Measurements from ENCODE around the gene CBR1. TPM values are rescaled to one million over a fixed set of nuclear protein-coding genes. Genes with fewer than 3 reads are reported as not detected.

CBR1 gene
- total RNA-seq, 2 experiments from 2014 or later, result 5.2 to 6.8 TPM

DNA sequence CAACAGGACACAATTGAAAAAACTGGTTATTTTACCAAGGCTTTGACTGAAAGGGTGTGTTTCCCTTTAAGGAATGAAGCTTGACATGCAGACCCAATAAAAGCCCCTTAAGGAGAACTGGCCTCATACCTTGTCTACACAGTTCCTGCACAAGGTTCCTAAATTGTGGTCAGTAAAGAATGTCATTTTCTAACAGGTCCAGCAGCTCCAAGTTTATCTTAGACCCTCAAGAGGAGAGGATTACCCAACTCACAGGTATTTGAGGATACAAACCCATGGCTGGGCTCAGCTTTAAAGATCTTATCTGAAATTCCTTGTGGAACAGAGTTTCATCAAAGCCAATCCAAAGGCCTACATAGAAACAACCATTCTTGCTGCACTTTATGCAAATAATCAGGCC lies 33.6 kb downstream of the CBR1 start:
- no peak overlapping the region for H3K27ac Mint-ChIP-seq
- no peaks in the 10 kb centered on the region for H3K36me3 Mint-ChIP-seq (ENCODE audit: low read depth)
- intact Hi-C loops (cut with DNase I, micrococcal nuclease), result no loop called here
- no peaks in the 10 kb centered on the region for H3K9me3 Mint-ChIP-seq
- ATAC-seq (ENCODE audit: poor library complexity) (no peak), DNase-seq (no peak)
- Histone ChIP-seq H3K36me3 (ENCODE audit: insufficient read depth, low read length) (no peaks in the 10 kb centered on the region), H3K4me3 (ENCODE audit: low read length) (no peak overlapping the region), H3K27ac (ENCODE audit: low read depth in 1 of 2, low read length in 2 of 2) (no peak overlapping the region), H3K4me1 (ENCODE audit: insufficient read depth, low read length) (peaks cover 8% of the 10 kb centered on the region), H3K9me3 (ENCODE audit: control insufficient read depth in 1 of 2, insufficient read depth in 1 of 2, low read length in 2 of 2) (no peaks in the 10 kb centered on the region), H3K27me3 (ENCODE audit: control insufficient read depth in 1 of 2, insufficient read depth in 2 of 2, low read length in 2 of 2) (peaks cover 13 to 18% of the 10 kb centered on the region in 2 experiments)
- ChIA-PET CTCF (interaction anchor here (1.5 kb wide), 1 partner anchor 16 kb away, joined by 6 read pairs; no protein-coding TSS in a partner anchor), POLR2A (no interaction called here)
- peaks cover 70% of the 10 kb centered on the region for H3K27me3 Mint-ChIP-seq
- peaks cover 11% of the 10 kb centered on the region for H3K4me1 Mint-ChIP-seq (ENCODE audit: low read depth)
- TF ChIP-seq, protein P1, sequence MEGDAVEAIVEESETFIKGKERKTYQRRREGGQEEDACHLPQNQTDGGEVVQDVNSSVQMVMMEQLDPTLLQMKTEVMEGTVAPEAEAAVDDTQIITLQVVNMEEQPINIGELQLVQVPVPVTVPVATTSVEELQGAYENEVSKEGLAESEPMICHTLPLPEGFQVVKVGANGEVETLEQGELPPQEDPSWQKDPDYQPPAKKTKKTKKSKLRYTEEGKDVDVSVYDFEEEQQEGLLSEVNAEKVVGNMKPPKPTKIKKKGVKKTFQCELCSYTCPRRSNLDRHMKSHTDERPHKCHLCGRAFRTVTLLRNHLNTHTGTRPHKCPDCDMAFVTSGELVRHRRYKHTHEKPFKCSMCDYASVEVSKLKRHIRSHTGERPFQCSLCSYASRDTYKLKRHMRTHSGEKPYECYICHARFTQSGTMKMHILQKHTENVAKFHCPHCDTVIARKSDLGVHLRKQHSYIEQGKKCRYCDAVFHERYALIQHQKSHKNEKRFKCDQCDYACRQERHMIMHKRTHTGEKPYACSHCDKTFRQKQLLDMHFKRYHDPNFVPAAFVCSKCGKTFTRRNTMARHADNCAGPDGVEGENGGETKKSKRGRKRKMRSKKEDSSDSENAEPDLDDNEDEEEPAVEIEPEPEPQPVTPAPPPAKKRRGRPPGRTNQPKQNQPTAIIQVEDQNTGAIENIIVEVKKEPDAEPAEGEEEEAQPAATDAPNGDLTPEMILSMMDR (IDR thresholded peaks at IDR 0.05), result no peak
- no peak overlapping the region for H3K4me3 Mint-ChIP-seq

DNA sequence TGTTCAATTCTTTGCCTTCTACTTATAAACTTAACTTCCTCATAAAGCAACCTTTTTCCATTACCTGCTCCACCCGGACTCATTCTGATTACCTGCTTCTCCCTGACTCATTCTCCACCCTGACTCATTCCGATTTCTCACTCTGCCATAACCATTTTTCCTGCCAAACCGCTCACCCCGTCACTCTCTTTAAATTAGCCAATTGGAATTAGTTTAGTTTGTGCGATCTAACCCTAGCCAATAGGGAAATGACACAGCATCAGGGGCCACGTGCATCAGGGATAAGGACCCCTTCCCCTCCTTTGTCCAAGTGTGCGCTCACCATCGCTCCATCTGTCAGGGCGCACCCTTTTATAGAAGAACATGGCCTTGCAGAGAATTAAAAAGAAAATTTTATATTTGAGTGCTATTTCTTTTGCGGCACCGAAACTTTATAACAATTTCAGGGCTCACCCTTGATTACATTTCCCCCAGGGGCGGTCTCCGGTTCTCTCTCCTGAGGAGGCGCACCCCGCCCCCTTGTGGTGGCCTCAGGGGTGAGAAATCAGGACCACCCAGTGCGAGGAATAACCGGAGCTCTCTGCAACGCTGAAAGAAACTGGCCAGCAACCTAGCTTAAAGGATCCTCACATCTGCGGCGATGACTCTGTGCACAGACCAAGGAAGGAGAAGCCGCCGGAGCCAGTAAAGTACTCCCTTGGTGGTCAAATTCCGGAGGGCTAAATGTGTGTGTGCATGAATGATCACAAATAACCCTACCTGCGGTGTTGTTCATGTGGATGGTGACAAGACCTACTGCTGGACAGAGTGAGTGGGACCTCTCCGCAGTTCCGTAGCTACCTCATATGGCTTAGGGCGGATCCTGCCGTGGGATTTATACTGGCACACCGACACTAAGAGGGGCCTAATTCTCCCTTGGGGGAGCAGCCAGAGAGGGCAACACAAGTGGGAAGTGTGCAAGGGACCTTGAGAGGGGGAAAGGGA lies 34.8 kb downstream of the CBR1 start:
- peaks cover 8% of the 10 kb centered on the region for H3K4me1 ChIP-seq (ENCODE audit: insufficient read depth, low read length)
- H3K9me3 ChIP-seq (ENCODE audit: control insufficient read depth in 1 of 2, insufficient read depth in 1 of 2, low read length in 2 of 2), result no peaks in the 10 kb centered on the region
- Mint-ChIP-seq H3K9me3 (no peaks in the 10 kb centered on the region), H3K36me3 (ENCODE audit: low read depth) (no peaks in the 10 kb centered on the region), H3K27me3 (peaks cover 70% of the 10 kb centered on the region), H3K27ac (no peak overlapping the region), H3K4me1 (ENCODE audit: low read depth) (peaks cover 11% of the 10 kb centered on the region), H3K4me3 (no peak overlapping the region)
- no peak overlapping the region for H3K4me3 ChIP-seq (ENCODE audit: low read length)
- H3K36me3 ChIP-seq (ENCODE audit: insufficient read depth, low read length), result no peaks in the 10 kb centered on the region
- ATAC-seq (ENCODE audit: poor library complexity) (peak; percentile 71), DNase-seq (peak in 13 of 14 experiments; percentile 29 to 72 (median 51))
- H3K27ac ChIP-seq (ENCODE audit: low read depth in 1 of 2, low read length in 2 of 2), result no peak overlapping the region
- intact Hi-C loops (cut with DNase I, micrococcal nuclease), result no loop called here
- POLR2A ChIA-PET, result no interaction called here
- TF ChIP-seq, protein P1 (IDR thresholded peaks at IDR 0.05), result peak; percentile 61
- H3K27me3 ChIP-seq (ENCODE audit: control insufficient read depth in 1 of 2, insufficient read depth in 2 of 2, low read length in 2 of 2), result peaks cover 13 to 18% of the 10 kb centered on the region in 2 experiments
- CTCF ChIA-PET, result interaction anchor here (0.6 to 1.6 kb wide), 4 partner anchors 20 to 46 kb away, joined by 3 to 8 read pairs (median 4); partner anchors contain the start of genes CBR1 and SETD4

DNA sequence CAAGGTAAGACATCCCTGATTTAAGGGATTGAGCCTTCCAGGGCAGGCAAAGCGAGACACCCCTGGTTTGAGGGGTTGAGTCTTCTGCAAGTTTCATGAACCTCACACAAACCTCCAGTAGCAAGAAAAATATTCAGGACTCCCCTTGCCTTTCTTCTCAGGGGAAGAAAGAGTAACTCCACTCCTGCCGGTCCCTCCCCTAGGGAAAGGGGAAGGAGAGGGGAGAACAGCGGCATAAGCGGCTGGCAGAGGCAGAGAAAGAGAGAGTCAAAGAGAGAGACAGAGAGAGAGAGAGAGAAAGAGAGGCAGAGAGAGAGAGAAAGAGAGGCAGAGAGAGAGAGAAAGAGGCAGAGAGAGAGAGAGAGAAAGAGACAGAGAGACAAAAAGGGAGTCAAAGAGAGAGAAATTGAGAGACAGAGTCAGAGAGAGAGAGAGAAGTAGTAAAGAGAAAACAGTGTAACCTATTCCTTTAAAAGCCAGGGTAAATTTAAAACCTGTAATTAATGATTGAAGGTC lies 35.6 kb downstream of the CBR1 start:
- TF ChIP-seq, protein P1 (IDR thresholded peaks at IDR 0.05), result no peak
- Histone ChIP-seq H3K9me3 (ENCODE audit: control insufficient read depth in 1 of 2, insufficient read depth in 1 of 2, low read length in 2 of 2) (no peaks in the 10 kb centered on the region), H3K27ac (ENCODE audit: low read depth in 1 of 2, low read length in 2 of 2) (no peak overlapping the region), H3K27me3 (ENCODE audit: control insufficient read depth in 1 of 2, insufficient read depth in 2 of 2, low read length in 2 of 2) (peaks cover 13 to 18% of the 10 kb centered on the region in 2 experiments), H3K36me3 (ENCODE audit: insufficient read depth, low read length) (no peaks in the 10 kb centered on the region), H3K4me1 (ENCODE audit: insufficient read depth, low read length) (peaks cover 8% of the 10 kb centered on the region), H3K4me3 (ENCODE audit: low read length) (no peak overlapping the region)
- ATAC-seq (ENCODE audit: poor library complexity), result no peak
- ChIA-PET CTCF (interaction anchor here (0.6 to 1.6 kb wide), 4 partner anchors 21 to 47 kb away, joined by 3 to 8 read pairs (median 4); partner anchors contain the start of genes CBR1 and SETD4), POLR2A (no interaction called here)
- Mint-ChIP-seq H3K27me3 (peaks cover 66% of the 10 kb centered on the region), H3K4me3 (no peak overlapping the region), H3K4me1 (ENCODE audit: low read depth) (peaks cover 11% of the 10 kb centered on the region), H3K36me3 (ENCODE audit: low read depth) (no peaks in the 10 kb centered on the region), H3K9me3 (no peaks in the 10 kb centered on the region), H3K27ac (no peak overlapping the region)
- no peak for DNase-seq
- intact Hi-C loops (cut with DNase I, micrococcal nuclease), result no loop called here

Data from CD4-positive, alpha-beta T cell (primary cell).